H9 (cell line): Measurements from ENCODE around the gene SMIM10L1. TPM values are rescaled to one million over a fixed set of nuclear protein-coding genes. Genes with fewer than 3 reads are reported as not detected.

Experiments used
- DNase-seq: peaks from one replicate; pipeline ENCODE4 v3.0.0-alpha.2; 2017
- H2AFZ ChIP-seq: one replicate; pipeline ENCODE4 v1.6.1; 2013; ENCODE audit warnings: mild to moderate bottlenecking, low read length, control low read depth, moderate library complexity
- H2AK5ac ChIP-seq: 2 replicates; pipeline ENCODE4 v1.6.1; 2013; ENCODE audit warnings: low read length, control low read depth, mixed read lengths; ENCODE audit not compliant: insufficient read length
- H2BK120ac ChIP-seq: one replicate; pipeline ENCODE4 v1.6.1; 2013; ENCODE audit warnings: low read depth, mild to moderate bottlenecking, low read length, control low read depth, inconsistent platforms; ENCODE audit not compliant: poor library complexity, severe bottlenecking
- H2BK12ac ChIP-seq: 2 replicates; pipeline ENCODE4 v1.6.1; 2013; ENCODE audit warnings: low read length, control low read depth, mixed read lengths, low read depth; ENCODE audit not compliant: insufficient read length
- H2BK15ac ChIP-seq: 2 replicates; pipeline ENCODE4 v1.6.1; 2013; ENCODE audit warnings: low read depth, low read length, control low read depth
- H2BK20ac ChIP-seq: one replicate; pipeline ENCODE4 v1.6.1; 2013; ENCODE audit warnings: low read depth, mild to moderate bottlenecking, low read length, control low read depth, inconsistent platforms; ENCODE audit not compliant: poor library complexity, severe bottlenecking
- H2BK5ac ChIP-seq: 2 replicates; pipeline ENCODE4 v1.6.1; 2013; ENCODE audit warnings: low read length, control low read depth, mixed read lengths; ENCODE audit not compliant: insufficient read length
- H3K14ac ChIP-seq: 2 replicates; pipeline ENCODE4 v1.6.1; 2013; ENCODE audit warnings: low read length, control low read depth; ENCODE audit not compliant: insufficient read depth
- H3K18ac ChIP-seq: 2 replicates; pipeline ENCODE4 v1.6.1; 2013; ENCODE audit warnings: low read depth, mild to moderate bottlenecking, mixed read lengths, low read length, control low read depth; ENCODE audit not compliant: insufficient read length
- H3K23ac ChIP-seq: 2 replicates; pipeline ENCODE4 v1.6.1; 2013; ENCODE audit warnings: low read length, control low read depth, mixed read lengths, low read depth; ENCODE audit not compliant: insufficient read length
- H3K23me2 ChIP-seq: 2 replicates; pipeline ENCODE4 v1.6.1; 2013; ENCODE audit warnings: low read depth, mild to moderate bottlenecking, mixed read lengths, low read length, control low read depth; ENCODE audit not compliant: insufficient read length, poor library complexity, severe bottlenecking
- H3K27ac ChIP-seq: 2 replicates; pipeline ENCODE4 v1.5.1; 2013; ENCODE audit warnings: low read length, control low read depth, mixed read lengths, low read depth; ENCODE audit not compliant: insufficient read length
- H3K27me3 ChIP-seq: 2 replicates; pipeline ENCODE4 v1.6.1; 2013; ENCODE audit warnings: low read length, control low read depth, inconsistent platforms; ENCODE audit not compliant: insufficient read depth
- H3K4ac ChIP-seq: 2 replicates; pipeline ENCODE4 v1.6.1; 2013; ENCODE audit warnings: low read depth, mild to moderate bottlenecking, control low read depth, inconsistent platforms, low read length, moderate library complexity
- H3K4me1 ChIP-seq: 2 replicates; pipeline ENCODE4 v1.6.1; 2013; ENCODE audit warnings: low read length, control low read depth, inconsistent platforms; ENCODE audit not compliant: insufficient read depth
- H3K4me2 ChIP-seq: 2 replicates; pipeline ENCODE4 v1.6.1; 2013; ENCODE audit warnings: low read length, control low read depth, mixed read lengths; ENCODE audit not compliant: insufficient read length, insufficient read depth
- H3K56ac ChIP-seq: 2 replicates; pipeline ENCODE4 v1.6.1; 2013; ENCODE audit warnings: low read depth, mild to moderate bottlenecking, mixed read lengths, low read length, control low read depth; ENCODE audit not compliant: insufficient read length
- H3K79me1 ChIP-seq: 2 replicates; pipeline ENCODE4 v1.6.1; 2013; ENCODE audit warnings: low read depth, mild to moderate bottlenecking, moderate library complexity, low read length, control low read depth, inconsistent platforms; ENCODE audit not compliant: insufficient read depth, poor library complexity, severe bottlenecking
- H3K79me2 ChIP-seq: 2 replicates; pipeline ENCODE4 v1.6.1; 2013; ENCODE audit warnings: low read length, control low read depth, inconsistent platforms; ENCODE audit not compliant: insufficient read depth
- H3K9ac ChIP-seq: 2 replicates; pipeline ENCODE4 v1.6.1; 2013; ENCODE audit warnings: low read length, control low read depth, mixed read lengths; ENCODE audit not compliant: insufficient read length; ENCODE audit errors: extremely low read depth
- H3K9me3 ChIP-seq: one replicate; pipeline ENCODE4 v1.6.1; 2013; ENCODE audit warnings: low read depth, low read length, inconsistent platforms; ENCODE audit not compliant: control insufficient read depth
- H3T11ph ChIP-seq: one replicate; pipeline ENCODE4 v1.6.1; 2013; ENCODE audit warnings: mild to moderate bottlenecking, low read length, control low read depth, inconsistent platforms
- H4K20me1 ChIP-seq: one replicate; pipeline ENCODE4 v1.6.1; 2013; ENCODE audit not compliant: control insufficient read depth, insufficient read length, insufficient read depth
- H4K5ac ChIP-seq: 2 replicates; pipeline ENCODE4 v1.6.1; 2013; ENCODE audit warnings: low read depth, mild to moderate bottlenecking, mixed read lengths, low read length, control low read depth; ENCODE audit not compliant: insufficient read length
- H4K8ac ChIP-seq: replicated peaks from 2 replicates; pipeline ENCODE4 v1.6.1; 2013; ENCODE audit warnings: low read length, control low read depth, mixed read lengths, low read depth; ENCODE audit not compliant: insufficient read length
- H4K91ac ChIP-seq: 2 replicates; pipeline ENCODE4 v1.6.1; 2013; ENCODE audit warnings: low read depth, mild to moderate bottlenecking, moderate library complexity, mixed read lengths, low read length, control low read depth; ENCODE audit not compliant: insufficient read length
- H3K27ac Mint-ChIP-seq, 3 experiments: 2 replicates in 2 of 3; 3 replicates in 1 of 3; pipeline ENCODE4 v1.8.0; 2020 to 2021; ENCODE audit warnings: mixed read lengths in 3 of 3, mild to moderate bottlenecking in 1 of 3, moderate library complexity in 1 of 3
- H3K27me3 Mint-ChIP-seq: 2 replicates; pipeline ENCODE4 v1.8.0; 2021; ENCODE audit warnings: low read depth, mild to moderate bottlenecking, moderate library complexity, mixed read lengths
- H3K36me3 Mint-ChIP-seq, 3 experiments: 2 replicates in 2 of 3; 3 replicates in 1 of 3; pipeline ENCODE4 v1.8.0; 2020 to 2021; ENCODE audit warnings: low read depth in 3 of 3, mixed read lengths in 3 of 3; ENCODE audit not compliant: insufficient read depth in 1 of 3
- H3K4me1 Mint-ChIP-seq, 2 experiments: 2 replicates each; pipeline ENCODE4 v1.8.0; 2020; ENCODE audit warnings: mixed read lengths in 2 of 2
- H3K4me3 Mint-ChIP-seq, 2 experiments: 2 replicates in 1 of 2; 3 replicates in 1 of 2; pipeline ENCODE4 v1.8.0; 2020 to 2021; ENCODE audit warnings: mild to moderate bottlenecking in 2 of 2, mixed read lengths in 2 of 2, moderate library complexity in 1 of 2
- H3K9me3 Mint-ChIP-seq, 2 experiments: 2 replicates in 1 of 2; 3 replicates in 1 of 2; pipeline ENCODE4 v1.8.0; 2020; ENCODE audit warnings: mild to moderate bottlenecking in 2 of 2, mixed read lengths in 2 of 2, moderate library complexity in 1 of 2
- CTCF ChIP-seq: fragments of 200-600 bp; sonication (generic); conservative IDR thresholded peaks from 3 replicates; pipeline ENCODE4 v1.8.0; 2021; ENCODE audit warnings: antibody characterized with exemption, mild to moderate bottlenecking
- total RNA-seq: library from RNA; stranded (reverse); gene quantifications from 2 replicates; pipeline ENCODE4 v1.2.1, GENCODE V29; 2021

SMIM10L1 gene
- total RNA-seq, 1 experiment from 2014 or later: 12.2 TPM

- DNase-seq: no peak
- Mint-ChIP-seq H3K27me3 (no peaks in the 10 kb centered on the region), H3K36me3 (no peaks in the 10 kb centered on the region), H3K4me1 (no peaks in the 10 kb centered on the region), H3K9me3 (no peaks in the 10 kb centered on the region), H3K4me3 (no peak overlapping the region), H3K27ac (no peak overlapping the region)
- Histone ChIP-seq H3K9ac (no peak overlapping the region), H3K18ac (no peak overlapping the region), H3K9me3 (no peaks in the 10 kb centered on the region), H4K91ac (no peak overlapping the region), H2BK12ac (no peak overlapping the region), H2AFZ (no peak overlapping the region), H4K20me1 (no peaks in the 10 kb centered on the region), H3K4me2 (no peak overlapping the region), H3K4me1 (no peaks in the 10 kb centered on the region; the same call in 1 of the 2 replicates), H3K14ac (no peak overlapping the region; the same call in 1 of the 2 replicates), H3K79me1 (no peaks in the 10 kb centered on the region), H3K27me3 (no peaks in the 10 kb centered on the region), H4K8ac (no peak overlapping the region), H3K4ac (no peak overlapping the region), H2BK15ac (no peak overlapping the region), H3T11ph (no peak overlapping the region), H2BK20ac (no peak overlapping the region), H3K23ac (no peak overlapping the region), H3K56ac (no peak overlapping the region), H3K79me2 (no peaks in the 10 kb centered on the region), H3K27ac (no peak overlapping the region), H2AK5ac (no peak overlapping the region), H2BK5ac (no peak overlapping the region), H3K23me2 (no peaks in the 10 kb centered on the region), H4K5ac (no peak overlapping the region), H2BK120ac (no peak overlapping the region)
- TF ChIP-seq CTCF: no peak
These were observed 12.0 kb downstream of the SMIM10L1 start for GRCh38 chr12:11183011-11183410.
